C4-2B (cell line): ENCODE data around the gene NBDY.

Experiments used
- CTCF ChIP-seq: fragments of 450-650 bp; conservative IDR thresholded peaks from 2 replicates; pipeline ENCODE4 v1.5.1; 2017; ENCODE audit warnings: mild to moderate bottlenecking
- ZFX ChIP-seq: fragments of 450-650 bp; IDR thresholded peaks from 2 replicates; pipeline ENCODE4 v1.6.1; 2017

GRCh38 chrX:56784666-56785065, 55.6 kb downstream of the NBDY start:
- no peak for TF ChIP-seq CTCF
- no peak for TF ChIP-seq ZFX
